SK-N-SH (cell line): Measurements from ENCODE around the gene GNAS-AS1. TPM values are rescaled to one million over a fixed set of nuclear protein-coding genes. Genes with fewer than 3 reads are reported as not detected.

Experiments used
- CTCF ChIA-PET: fragments of 300-600, 350-600 bp; formaldehyde crosslinking; extraction: SDS; loops from one replicate; lab custom pipeline; 2021; lab: Yijun Ruan, JAX
- POLR2A ChIA-PET: fragments of 350-600 bp; sonication (Branson Sonifier 250); formaldehyde crosslinking; extraction: SDS; loops from one replicate; lab custom pipeline; 2020; ENCODE audit warnings: antibody characterized with exemption, inconsistent platforms; lab: Yijun Ruan, JAX
- DNase-seq: peaks from one replicate; pipeline ENCODE4 v3.0.0; 2012
- H2AFZ ChIP-seq: fragments of 200-600 bp; sonication (generic); 2 replicates; pipeline ENCODE4 v1.8.1; 2016; ENCODE audit warnings: antibody characterized with exemption, mild to moderate bottlenecking, low read depth
- H3F3A ChIP-seq: fragments of 200-600 bp; sonication (generic); replicated peaks from 2 replicates; pipeline ENCODE3; 2016; ENCODE audit warnings: antibody characterized with exemption, mild to moderate bottlenecking; ENCODE audit not compliant: insufficient read depth
- H3K27ac ChIP-seq, 2 experiments: fragments of 200-500 bp in 1 of 2; fragments of 200-600 bp in 1 of 2; sonication (Bioruptor generic) in 1 of 2; sonication (generic), shearing (Covaris generic) in 1 of 2; 2 replicates each; pipeline versions ENCODE4 v1.5.1 to v1.6.1; 2014 to 2016; ENCODE audit warnings: low read depth in 2 of 2, inconsistent platforms in 1 of 2, low read length in 1 of 2, mild to moderate bottlenecking in 1 of 2, mixed read lengths in 1 of 2
- H3K27me3 ChIP-seq: fragments of 200-600 bp; sonication (generic), shearing (Covaris generic); 2 replicates; pipeline ENCODE4 v1.6.1; 2016; ENCODE audit warnings: mixed run types; ENCODE audit not compliant: insufficient read depth
- H3K36me3 ChIP-seq, 2 experiments: fragments of 200-500 bp in 1 of 2; fragments of 200-600 bp in 1 of 2; sonication (Bioruptor generic) in 1 of 2; sonication (generic) in 1 of 2; replicated peaks in 1 of 2; 2 replicates each; pipeline versions ENCODE3 to v1.5.1; 2014 to 2016; ENCODE audit warnings: low read length in 1 of 2, mild to moderate bottlenecking in 1 of 2; ENCODE audit not compliant: insufficient read depth in 2 of 2, control insufficient read depth in 1 of 2
- H3K4me1 ChIP-seq, 2 experiments: fragments of 200-500 bp in 1 of 2; fragments of 200-600 bp in 1 of 2; sonication (Bioruptor generic) in 1 of 2; sonication (generic), shearing (Covaris generic) in 1 of 2; 2 replicates each; pipeline versions ENCODE4 v1.5.1 to v1.6.1; 2014 to 2016; ENCODE audit warnings: low read depth in 1 of 2, low read length in 1 of 2, mixed run types in 1 of 2; ENCODE audit not compliant: insufficient read depth in 2 of 2, control insufficient read depth in 1 of 2
- H3K4me2 ChIP-seq: fragments of 200-600 bp; sonication (generic), shearing (Covaris generic); 2 replicates; pipeline ENCODE4 v1.6.1; 2017; ENCODE audit warnings: mixed run types
- H3K4me3 ChIP-seq, 2 experiments: fragments of 200-500 bp in 1 of 2; fragments of 200-600 bp in 1 of 2; sonication (Bioruptor generic) in 1 of 2; sonication (generic), shearing (Covaris generic) in 1 of 2; 2 replicates each; pipeline versions ENCODE4 v1.5.1 to v1.8.1; 2014 to 2016; ENCODE audit warnings: low read depth in 2 of 2, inconsistent platforms in 1 of 2, low read length in 1 of 2, mild to moderate bottlenecking in 1 of 2, mixed read lengths in 1 of 2, moderate library complexity in 1 of 2
- H3K79me2 ChIP-seq: fragments of 200-600 bp; sonication (generic); 2 replicates; pipeline ENCODE4 v1.8.1; 2017; ENCODE audit warnings: mild to moderate bottlenecking; ENCODE audit not compliant: insufficient read depth
- H3K9ac ChIP-seq: fragments of 200-600 bp; sonication (generic); 2 replicates; pipeline ENCODE4 v1.6.1; 2017; ENCODE audit warnings: mixed run types
- H3K9me2 ChIP-seq: fragments of 200-600 bp; sonication (generic); 2 replicates; pipeline ENCODE4 v1.6.1; 2017; ENCODE audit warnings: mixed run types
- H3K9me3 ChIP-seq: fragments of 200-600 bp; sonication (generic); 2 replicates; pipeline ENCODE4 v1.6.1; 2017; ENCODE audit warnings: mixed run types, mild to moderate bottlenecking, moderate library complexity
- H4K20me1 ChIP-seq: fragments of 200-600 bp; sonication (generic); 2 replicates; pipeline ENCODE4 v1.6.1; 2017; ENCODE audit warnings: mild to moderate bottlenecking, mixed run types; ENCODE audit not compliant: insufficient read depth
- CHD2 ChIP-seq: fragments of 150-350 bp; IDR thresholded peaks from 2 replicates; pipeline ENCODE4 v1.6.1; 2018; ENCODE audit warnings: low read length; ENCODE audit not compliant: partially characterized antibody
- EZH2phosphoT487 ChIP-seq: fragments of 200-600 bp; sonication (generic); IDR thresholded peaks from 2 replicates; pipeline ENCODE4 v1.6.1; 2017; ENCODE audit warnings: low read depth, mixed run types, mild to moderate bottlenecking, antibody characterized with exemption, moderate library complexity, borderline replicate concordance
- FOXJ3 ChIP-seq: sonication (generic); formaldehyde crosslinking; IDR thresholded peaks from 2 replicates; pipeline ENCODE4 v1.5.1; 2020; ENCODE audit warnings: mild to moderate bottlenecking, missing genetic modification reagents
- POLR2AphosphoS5 ChIP-seq: IDR thresholded peaks from 2 replicates; pipeline ENCODE4 v1.6.1; 2012; ENCODE audit warnings: low read depth, low read length
- RAD21 ChIP-seq: IDR thresholded peaks from 2 replicates; pipeline ENCODE4 v1.6.1; 2012; ENCODE audit warnings: mild to moderate bottlenecking, low read length
- RCOR1 ChIP-seq: fragments of 150-350 bp; IDR thresholded peaks from 2 replicates; pipeline ENCODE4 v1.6.1; 2017; ENCODE audit warnings: antibody characterized with exemption, low read length
- RXRA ChIP-seq: IDR thresholded peaks from 2 replicates; pipeline ENCODE4 v1.4.0; 2012; ENCODE audit warnings: low read depth, mild to moderate bottlenecking, borderline replicate concordance
- TAF1 ChIP-seq: IDR thresholded peaks from 2 replicates; pipeline ENCODE4 v1.6.1; 2012; ENCODE audit warnings: low read depth, mild to moderate bottlenecking, low read length, moderate library complexity, borderline replicate concordance
- TCF12 ChIP-seq: IDR thresholded peaks from 2 replicates; pipeline ENCODE4 v1.4.0; 2012
- WGBS: methylation state at CpG from one replicate; pipeline ENCODE4 v1.1.6; 2017; ENCODE audit warnings: low lambda C conversion rate; 5-methylcytosine and 5-hydroxymethylcytosine counted together
- polyA plus RNA-seq, 3 experiments: library from polyadenylated mRNA; depleted of rRNA; stranded (reverse); fragments of >200 nt; gene quantifications; 2 replicates each; pipeline ENCODE4 v1.2.3, GENCODE V29; 2012
- TF ChIP-seq, protein P1 (sequence below): IDR thresholded peaks from 2 replicates; pipeline ENCODE4 v1.6.1; 2012; ENCODE audit warnings: mild to moderate bottlenecking, low read depth, low read length, moderate library complexity
- TF ChIP-seq, protein P2 (sequence below): fragments of 150-350 bp; IDR thresholded peaks from 2 replicates; pipeline ENCODE4 v1.6.1; 2016; ENCODE audit warnings: mild to moderate bottlenecking, low read depth, low read length
- TF ChIP-seq, protein P3 (sequence below): IDR thresholded peaks from 2 replicates; pipeline ENCODE4; 2012
- TF ChIP-seq, protein P4 (sequence below): IDR thresholded peaks from 2 replicates; pipeline ENCODE4 v1.4.0; 2012; ENCODE audit warnings: low read depth, borderline replicate concordance
- TF ChIP-seq, protein P5 (sequence below): IDR thresholded peaks from 2 replicates; pipeline ENCODE4 v1.4.0; 2012; ENCODE audit warnings: low read depth

Gene GNAS-AS1
- polyA plus RNA-seq, 1 of the 3 experiments (the other 2 are of a cell fraction): 1.5 TPM

DNA sequence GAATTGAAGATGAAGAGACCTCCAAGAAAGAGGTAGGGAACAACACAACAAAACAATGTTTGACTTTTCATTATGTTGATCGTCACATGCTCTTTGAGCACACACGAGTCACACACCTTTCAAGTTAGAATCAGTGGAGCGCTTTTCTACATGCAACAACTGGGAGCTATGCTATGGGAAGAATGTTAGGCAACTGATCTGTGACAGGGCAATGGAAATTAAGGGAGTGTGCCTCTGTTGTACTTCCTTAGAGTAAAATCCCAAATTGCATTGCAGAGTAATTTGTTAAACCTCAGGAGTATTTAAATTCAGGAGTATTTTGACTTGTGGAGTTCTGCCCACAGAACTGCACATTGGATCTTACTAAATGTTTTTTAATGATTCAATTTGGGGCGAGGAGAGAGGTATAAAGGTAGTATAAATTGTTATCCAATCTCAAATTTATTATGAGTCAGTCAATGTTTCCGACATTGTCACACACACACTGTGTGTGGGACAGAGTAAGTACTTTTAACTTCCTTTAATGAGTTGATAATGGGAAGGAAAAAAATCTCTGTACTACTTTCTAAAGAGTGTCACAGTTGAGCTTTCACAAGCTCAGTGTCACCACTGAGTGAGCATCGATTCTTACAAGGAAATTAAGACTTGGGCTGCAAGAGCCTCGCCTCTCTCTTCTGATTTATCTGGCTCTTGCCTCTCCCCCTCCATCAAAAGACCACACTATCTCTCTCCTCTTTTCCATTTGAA lies 12.5 kb upstream of the GNAS-AS1 start (continued):
- TF ChIP-seq, protein P1, sequence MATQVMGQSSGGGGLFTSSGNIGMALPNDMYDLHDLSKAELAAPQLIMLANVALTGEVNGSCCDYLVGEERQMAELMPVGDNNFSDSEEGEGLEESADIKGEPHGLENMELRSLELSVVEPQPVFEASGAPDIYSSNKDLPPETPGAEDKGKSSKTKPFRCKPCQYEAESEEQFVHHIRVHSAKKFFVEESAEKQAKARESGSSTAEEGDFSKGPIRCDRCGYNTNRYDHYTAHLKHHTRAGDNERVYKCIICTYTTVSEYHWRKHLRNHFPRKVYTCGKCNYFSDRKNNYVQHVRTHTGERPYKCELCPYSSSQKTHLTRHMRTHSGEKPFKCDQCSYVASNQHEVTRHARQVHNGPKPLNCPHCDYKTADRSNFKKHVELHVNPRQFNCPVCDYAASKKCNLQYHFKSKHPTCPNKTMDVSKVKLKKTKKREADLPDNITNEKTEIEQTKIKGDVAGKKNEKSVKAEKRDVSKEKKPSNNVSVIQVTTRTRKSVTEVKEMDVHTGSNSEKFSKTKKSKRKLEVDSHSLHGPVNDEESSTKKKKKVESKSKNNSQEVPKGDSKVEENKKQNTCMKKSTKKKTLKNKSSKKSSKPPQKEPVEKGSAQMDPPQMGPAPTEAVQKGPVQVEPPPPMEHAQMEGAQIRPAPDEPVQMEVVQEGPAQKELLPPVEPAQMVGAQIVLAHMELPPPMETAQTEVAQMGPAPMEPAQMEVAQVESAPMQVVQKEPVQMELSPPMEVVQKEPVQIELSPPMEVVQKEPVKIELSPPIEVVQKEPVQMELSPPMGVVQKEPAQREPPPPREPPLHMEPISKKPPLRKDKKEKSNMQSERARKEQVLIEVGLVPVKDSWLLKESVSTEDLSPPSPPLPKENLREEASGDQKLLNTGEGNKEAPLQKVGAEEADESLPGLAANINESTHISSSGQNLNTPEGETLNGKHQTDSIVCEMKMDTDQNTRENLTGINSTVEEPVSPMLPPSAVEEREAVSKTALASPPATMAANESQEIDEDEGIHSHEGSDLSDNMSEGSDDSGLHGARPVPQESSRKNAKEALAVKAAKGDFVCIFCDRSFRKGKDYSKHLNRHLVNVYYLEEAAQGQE: no peak
- TF ChIP-seq RAD21: no peak
- TF ChIP-seq, protein P2, sequence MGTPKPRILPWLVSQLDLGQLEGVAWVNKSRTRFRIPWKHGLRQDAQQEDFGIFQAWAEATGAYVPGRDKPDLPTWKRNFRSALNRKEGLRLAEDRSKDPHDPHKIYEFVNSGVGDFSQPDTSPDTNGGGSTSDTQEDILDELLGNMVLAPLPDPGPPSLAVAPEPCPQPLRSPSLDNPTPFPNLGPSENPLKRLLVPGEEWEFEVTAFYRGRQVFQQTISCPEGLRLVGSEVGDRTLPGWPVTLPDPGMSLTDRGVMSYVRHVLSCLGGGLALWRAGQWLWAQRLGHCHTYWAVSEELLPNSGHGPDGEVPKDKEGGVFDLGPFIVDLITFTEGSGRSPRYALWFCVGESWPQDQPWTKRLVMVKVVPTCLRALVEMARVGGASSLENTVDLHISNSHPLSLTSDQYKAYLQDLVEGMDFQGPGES: no peak
- TF ChIP-seq, protein P3, sequence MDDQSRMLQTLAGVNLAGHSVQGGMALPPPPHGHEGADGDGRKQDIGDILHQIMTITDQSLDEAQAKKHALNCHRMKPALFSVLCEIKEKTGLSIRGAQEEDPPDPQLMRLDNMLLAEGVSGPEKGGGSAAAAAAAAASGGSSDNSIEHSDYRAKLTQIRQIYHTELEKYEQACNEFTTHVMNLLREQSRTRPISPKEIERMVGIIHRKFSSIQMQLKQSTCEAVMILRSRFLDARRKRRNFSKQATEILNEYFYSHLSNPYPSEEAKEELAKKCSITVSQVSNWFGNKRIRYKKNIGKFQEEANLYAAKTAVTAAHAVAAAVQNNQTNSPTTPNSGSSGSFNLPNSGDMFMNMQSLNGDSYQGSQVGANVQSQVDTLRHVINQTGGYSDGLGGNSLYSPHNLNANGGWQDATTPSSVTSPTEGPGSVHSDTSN: no peak
- no peak for TF ChIP-seq POLR2AphosphoS5
- no peak for TF ChIP-seq RCOR1

DNA sequence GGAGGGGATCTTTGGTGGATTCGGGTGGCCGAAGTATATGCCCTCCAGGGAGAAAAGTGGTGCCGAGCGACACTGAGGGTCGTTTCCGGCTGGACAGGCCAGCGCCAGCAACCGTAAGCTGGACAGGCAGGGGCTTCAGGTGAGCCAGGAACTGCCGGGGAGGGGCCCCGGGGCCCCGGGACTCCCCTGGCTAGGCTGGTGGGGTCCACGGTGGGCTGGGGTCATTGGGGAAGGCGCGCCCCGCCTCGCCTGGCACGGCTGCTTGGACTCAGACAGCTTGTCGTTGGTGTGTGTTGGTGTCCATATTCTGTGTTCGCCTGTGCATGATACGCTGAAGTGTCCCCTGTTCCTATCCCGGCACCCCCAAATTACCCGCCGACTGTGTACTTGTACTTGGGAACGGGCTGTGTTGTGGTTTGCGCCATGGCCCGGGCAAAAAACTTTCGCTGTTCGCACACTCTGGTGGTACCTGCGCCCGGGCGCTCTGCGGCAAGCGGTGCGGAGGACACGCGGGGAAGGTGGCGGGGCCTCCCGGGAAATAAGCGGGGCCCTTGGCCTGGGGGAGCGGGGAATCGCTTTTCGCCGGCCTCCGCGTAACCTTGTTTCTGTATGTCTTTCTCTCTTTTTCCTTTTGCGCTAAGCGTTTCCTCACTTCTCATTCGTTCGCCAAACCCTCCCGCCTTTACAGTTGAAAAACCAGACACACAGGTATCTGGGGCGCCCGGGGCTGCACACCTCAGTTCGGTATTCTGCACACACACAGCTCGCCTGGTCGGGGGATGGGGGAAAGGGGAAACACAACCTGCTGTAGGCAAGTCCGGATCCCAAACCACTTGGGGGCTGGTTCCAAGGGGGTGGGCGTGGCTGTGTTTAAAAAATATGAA lies 5.0 kb upstream of the GNAS-AS1 start:
- Histone ChIP-seq H3K4me1 (peaks cover 0 to 14% of the 10 kb centered on the region in 2 experiments; a peak in 1 of 4 replicates), H3K9ac (no peak overlapping the region), H3K9me3 (no peaks in the 10 kb centered on the region), H3K9me2 (no peaks in the 10 kb centered on the region), H3K4me2 (peak overlapping the region; percentile 69; the same call in 1 of the 2 replicates), H3K27me3 (peaks cover 4% of the 10 kb centered on the region; the same call in 1 of the 2 replicates), H3F3A (peaks cover 5% of the 10 kb centered on the region), H3K4me3 (peak overlapping the region in 1 of 2 experiments; percentile 4; a peak in 1 of 4 replicates), H2AFZ (no peak overlapping the region; the same call in 1 of the 2 replicates), H3K27ac (no peak overlapping the region), H4K20me1 (no peaks in the 10 kb centered on the region), H3K36me3 (no peaks in the 10 kb centered on the region), H3K79me2 (no peaks in the 10 kb centered on the region; the same call in 1 of the 2 replicates)
- POLR2A ChIA-PET: no interaction called here
- CTCF ChIA-PET: interaction anchor here (0.8 to 1.0 kb wide), 2 partner anchors 8 to 600 kb away, joined by 3 to 4 read pairs; no protein-coding TSS in a partner anchor
- WGBS: 68% methylated on average over 34 of the region's 57 CpGs
- DNase-seq: no peak
- TF ChIP-seq, protein P4, sequence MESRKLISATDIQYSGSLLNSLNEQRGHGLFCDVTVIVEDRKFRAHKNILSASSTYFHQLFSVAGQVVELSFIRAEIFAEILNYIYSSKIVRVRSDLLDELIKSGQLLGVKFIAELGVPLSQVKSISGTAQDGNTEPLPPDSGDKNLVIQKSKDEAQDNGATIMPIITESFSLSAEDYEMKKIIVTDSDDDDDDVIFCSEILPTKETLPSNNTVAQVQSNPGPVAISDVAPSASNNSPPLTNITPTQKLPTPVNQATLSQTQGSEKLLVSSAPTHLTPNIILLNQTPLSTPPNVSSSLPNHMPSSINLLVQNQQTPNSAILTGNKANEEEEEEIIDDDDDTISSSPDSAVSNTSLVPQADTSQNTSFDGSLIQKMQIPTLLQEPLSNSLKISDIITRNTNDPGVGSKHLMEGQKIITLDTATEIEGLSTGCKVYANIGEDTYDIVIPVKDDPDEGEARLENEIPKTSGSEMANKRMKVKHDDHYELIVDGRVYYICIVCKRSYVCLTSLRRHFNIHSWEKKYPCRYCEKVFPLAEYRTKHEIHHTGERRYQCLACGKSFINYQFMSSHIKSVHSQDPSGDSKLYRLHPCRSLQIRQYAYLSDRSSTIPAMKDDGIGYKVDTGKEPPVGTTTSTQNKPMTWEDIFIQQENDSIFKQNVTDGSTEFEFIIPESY: no peak
- TF ChIP-seq, protein P5, sequence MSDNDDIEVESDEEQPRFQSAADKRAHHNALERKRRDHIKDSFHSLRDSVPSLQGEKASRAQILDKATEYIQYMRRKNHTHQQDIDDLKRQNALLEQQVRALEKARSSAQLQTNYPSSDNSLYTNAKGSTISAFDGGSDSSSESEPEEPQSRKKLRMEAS: no peak
- TF ChIP-seq FOXJ3 (CRISPR knock-in tag): no peak
- TF ChIP-seq EZH2phosphoT487: no peak
- TF ChIP-seq TCF12: no peak
- TF ChIP-seq CHD2: no peak
- TF ChIP-seq, protein P1: no peak
- no peak for TF ChIP-seq RXRA
- TF ChIP-seq TAF1: no peak
- no peak for TF ChIP-seq RCOR1
